Muscle layer of duodenum (tissue), 2 donors: ENCODE measurements around the gene RTN4.
"Not testable (repeated sequence)": the region's sequence is repeated elsewhere in the genome, so short reads cannot be mapped to it uniquely, and the experiment has no call there.

ENCODE experiments used
- H3K27ac ChIP-seq: one replicate; pipeline ENCODE4 v1.7.0; 2013; ENCODE audit warnings: mild to moderate bottlenecking, low read length
- H3K27me3 ChIP-seq: one replicate; pipeline ENCODE4 v1.7.0; 2013; ENCODE audit warnings: low read depth, mild to moderate bottlenecking, control low read depth, low read length
- H3K36me3 ChIP-seq, 2 donors: one replicate each; pipeline ENCODE4 v1.7.0; 2013; ENCODE audit warnings: low read length in 2 of 2, control low read depth in 1 of 2, mild to moderate bottlenecking in 1 of 2; ENCODE audit not compliant: insufficient read depth in 2 of 2, control insufficient read depth in 1 of 2
- H3K4me1 ChIP-seq, 2 donors: one replicate each; pipeline ENCODE4 v1.7.0; 2013; ENCODE audit warnings: low read length in 2 of 2, mild to moderate bottlenecking in 2 of 2, control low read depth in 1 of 2, moderate library complexity in 1 of 2; ENCODE audit not compliant: insufficient read depth in 2 of 2, control insufficient read depth in 1 of 2
- H3K4me3 ChIP-seq, 2 donors: one replicate each; pipeline ENCODE4 v1.7.0; 2013; ENCODE audit warnings: low read length in 2 of 2, low read depth in 1 of 2, mild to moderate bottlenecking in 1 of 2
- H3K9me3 ChIP-seq, 2 donors: one replicate each; pipeline ENCODE4 v1.7.0; 2013; ENCODE audit warnings: low read length in 2 of 2, control low read depth in 1 of 2, mild to moderate bottlenecking in 1 of 2; ENCODE audit not compliant: control insufficient read depth in 1 of 2
- donor health status: healthy.

The RTN4 gene

GRCh38 chr2:55050100-55050994 lies at the start of gene RTN4:
Gene RTN4 (minus strand): TSS chr2:55050451. CDS start chr2:55050300, 151 bp downstream.
- Histone ChIP-seq H3K4me1 (peaks cover 8 to 30% of the 10 kb centered on the region in 2 donors), H3K9me3 (no peaks in the 10 kb centered on the region), H3K27ac (peak within 1 kb of the TSS; percentile 99), H3K27me3 (no peaks in the 10 kb centered on the region), H3K4me3 (peak within 1 kb of the TSS; percentile 76 to 94), H3K36me3 (peaks cover 0 to 17% of the 10 kb centered on the region in 2 donors)

- peak overlapping the region; percentile 91 for H3K27ac ChIP-seq
- H3K9me3 ChIP-seq, result no peaks in the 10 kb centered on the region
- H3K27me3 ChIP-seq, result no peaks in the 10 kb centered on the region
- no peak overlapping the region for H3K4me3 ChIP-seq
- H3K4me1 ChIP-seq, result peaks cover 19 to 22% of the 10 kb centered on the region in 2 donors
- H3K36me3 ChIP-seq, result no peaks in the 10 kb centered on the region
These were observed 49.2 kb upstream of the RTN4 start for GRCh38 chr2:55099493-55099877.

- no peaks in the 10 kb centered on the region for H3K27me3 ChIP-seq
- no peaks in the 10 kb centered on the region for H3K36me3 ChIP-seq
- H3K4me3 ChIP-seq, result no peak overlapping the region
- peaks cover 19 to 22% of the 10 kb centered on the region in 2 donors for H3K4me1 ChIP-seq
- H3K27ac ChIP-seq, result peak overlapping the region; percentile 60
- H3K9me3 ChIP-seq, result no peaks in the 10 kb centered on the region
These were observed 47.5 kb upstream of the RTN4 start for GRCh38 chr2:55097461-55098410.

- no peak overlapping the region for H3K4me3 ChIP-seq
- H3K27ac ChIP-seq, result peak overlapping the region; percentile 60
- H3K27me3 ChIP-seq, result no peaks in the 10 kb centered on the region
- peaks cover 19 to 22% of the 10 kb centered on the region in 2 donors for H3K4me1 ChIP-seq
- H3K9me3 ChIP-seq, result no peaks in the 10 kb centered on the region
- H3K36me3 ChIP-seq, result no peaks in the 10 kb centered on the region
These were observed 46.8 kb upstream of the RTN4 start for GRCh38 chr2:55097082-55097460.

GRCh38 chr2:55096586-55096985 lies 46.3 kb upstream of the RTN4 start:
- Histone ChIP-seq H3K4me1 (peaks cover 19 to 20% of the 10 kb centered on the region in 2 donors), H3K27ac (peak overlapping the region; percentile 60), H3K4me3 (no peak overlapping the region), H3K36me3 (no peaks in the 10 kb centered on the region), H3K27me3 (no peaks in the 10 kb centered on the region), H3K9me3 (no peaks in the 10 kb centered on the region)

- Histone ChIP-seq H3K36me3 (no peaks in the 10 kb centered on the region), H3K9me3 (no peaks in the 10 kb centered on the region), H3K27me3 (no peaks in the 10 kb centered on the region), H3K27ac (no peak overlapping the region), H3K4me1 (peaks cover 6 to 17% of the 10 kb centered on the region in 2 donors), H3K4me3 (no peak overlapping the region)
These were observed 43.1 kb upstream of the RTN4 start for GRCh38 chr2:55093381-55093780.

GRCh38 chr2:55092439-55092838 lies 42.2 kb upstream of the RTN4 start:
- Histone ChIP-seq H3K9me3 (no peaks in the 10 kb centered on the region), H3K4me1 (peaks cover 2 to 10% of the 10 kb centered on the region in 2 donors), H3K27ac (no peak overlapping the region), H3K27me3 (no peaks in the 10 kb centered on the region), H3K36me3 (no peaks in the 10 kb centered on the region), H3K4me3 (no peak overlapping the region)

- H3K36me3 ChIP-seq, H3K4me1 ChIP-seq, H3K9me3 ChIP-seq, H3K4me3 ChIP-seq, H3K27ac ChIP-seq, H3K27me3 ChIP-seq: not testable (repeated sequence)
These were observed 41.4 kb upstream of the RTN4 start for GRCh38 chr2:55091681-55092080.

- H3K4me1 ChIP-seq, result no peaks in the 10 kb centered on the region
- H3K36me3 ChIP-seq, result no peaks in the 10 kb centered on the region
- H3K27ac ChIP-seq, result no peak overlapping the region
- no peak overlapping the region for H3K4me3 ChIP-seq
- H3K9me3 ChIP-seq, result no peaks in the 10 kb centered on the region
- no peaks in the 10 kb centered on the region for H3K27me3 ChIP-seq
These were observed 40.5 kb upstream of the RTN4 start for GRCh38 chr2:55090702-55091101.

GRCh38 chr2:55089726-55090125 lies 39.5 kb upstream of the RTN4 start:
- no peaks in the 10 kb centered on the region for H3K9me3 ChIP-seq
- no peaks in the 10 kb centered on the region for H3K36me3 ChIP-seq
- no peaks in the 10 kb centered on the region for H3K27me3 ChIP-seq
- no peak overlapping the region for H3K4me3 ChIP-seq
- H3K27ac ChIP-seq, result no peak overlapping the region
- H3K4me1 ChIP-seq, result no peaks in the 10 kb centered on the region

GRCh38 chr2:55088400-55088799 lies 38.1 kb upstream of the RTN4 start:
- Histone ChIP-seq H3K4me3 (no peak overlapping the region), H3K36me3 (no peaks in the 10 kb centered on the region), H3K27me3 (no peaks in the 10 kb centered on the region), H3K4me1 (no peaks in the 10 kb centered on the region), H3K9me3 (no peaks in the 10 kb centered on the region), H3K27ac (no peak overlapping the region)
